ENCODE results near the gene FAM170B.

The FAM170B gene

DNA sequence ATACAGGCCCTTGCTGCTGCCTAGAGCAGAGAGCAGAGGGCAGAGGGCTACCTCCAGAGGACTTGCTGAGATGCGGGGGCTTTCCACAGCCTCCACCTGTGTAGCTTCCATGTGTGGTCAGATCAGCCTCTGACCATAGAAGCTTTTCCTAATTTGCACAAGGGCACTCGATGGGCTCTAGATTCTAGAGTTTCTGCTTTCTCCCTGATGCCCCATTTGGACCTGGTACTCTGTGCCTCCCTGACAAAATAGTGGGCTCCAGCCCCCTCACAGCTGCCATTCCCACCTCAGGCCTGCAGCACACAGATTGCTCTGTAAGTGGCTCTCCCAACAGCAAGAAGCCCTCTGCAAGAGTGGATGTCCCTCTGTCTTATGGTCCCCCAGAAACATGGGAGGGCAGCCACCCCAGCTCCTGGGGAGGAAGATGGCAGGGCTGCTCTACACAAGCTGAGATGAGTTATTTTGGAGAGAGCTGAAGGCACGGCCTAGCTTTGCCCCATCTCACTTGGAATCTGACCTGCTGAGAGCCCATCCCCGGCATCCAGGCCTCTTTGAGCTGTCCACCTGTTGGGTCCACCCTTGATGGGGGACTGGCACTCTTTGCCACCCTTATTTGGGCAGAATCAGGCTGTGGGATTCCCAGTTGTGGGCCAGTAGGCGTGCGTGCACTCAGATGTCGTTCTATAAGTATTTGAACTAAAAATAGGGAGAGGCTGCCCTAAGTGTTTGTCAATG is 37.7 kb upstream of the FAM170B start:
- Histone ChIP-seq H3K9ac (ENCODE audit: insufficient read length) (no peak overlapping the region), H3K9me3 (ENCODE audit: low read depth, low read length) (no peaks in the 10 kb centered on the region), H3K36me3 (ENCODE audit: insufficient read depth, low read length) (no peaks in the 10 kb centered on the region), H3K27ac (no peak overlapping the region), H3K4me3 (no peak overlapping the region)
- no peak for DNase-seq (ENCODE audit: low read depth, low spot score)
- TF ChIP-seq EZH2 (IDR thresholded peaks at IDR 0.05) (no peak), FOXP2 (optimal IDR thresholded peaks at IDR 0.05; ENCODE audit: control extremely low read depth, extremely low read length, insufficient read depth) (no peak), POLR2AphosphoS5 (IDR thresholded peaks at IDR 0.05; ENCODE audit: borderline replicate concordance, low read depth, low read length) (no peak)

DNA sequence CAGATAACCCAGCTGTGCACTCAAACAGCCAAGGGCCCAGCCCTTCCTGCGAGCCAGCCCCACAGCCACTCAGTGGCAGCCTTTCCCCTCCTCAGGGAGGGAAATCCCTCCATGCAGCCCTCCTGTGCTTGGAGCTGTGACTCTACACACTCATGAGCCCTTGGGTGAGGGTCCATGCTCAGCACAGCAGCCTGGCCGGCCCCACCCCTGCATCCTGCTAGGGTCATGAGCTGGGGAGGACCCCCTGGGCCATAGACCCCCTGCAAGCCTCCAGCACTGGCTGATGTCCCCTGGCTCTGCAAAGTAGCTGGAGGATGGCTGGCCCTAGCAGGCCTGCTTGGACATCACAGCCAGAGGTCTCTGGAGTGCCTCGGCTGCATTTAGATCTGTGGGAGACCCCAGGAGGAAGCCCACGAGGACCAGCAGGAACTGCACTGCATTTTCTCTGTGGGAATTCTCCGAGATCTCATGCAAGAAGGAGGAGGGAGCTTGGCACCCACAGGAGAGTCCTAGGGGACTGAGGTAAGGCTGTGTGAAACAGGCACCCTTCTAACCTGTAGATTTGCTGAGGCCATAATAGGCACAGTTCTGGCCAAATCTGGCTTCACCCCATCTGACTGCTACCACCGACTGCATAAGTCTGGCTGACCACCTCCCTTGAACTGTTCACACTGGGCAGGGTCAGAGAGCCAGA is 37.0 kb upstream of the FAM170B start:
- Histone ChIP-seq H3K4me3 (no peak overlapping the region), H3K36me3 (ENCODE audit: insufficient read depth, low read length) (no peaks in the 10 kb centered on the region), H3K9ac (ENCODE audit: insufficient read length) (no peak overlapping the region), H3K9me3 (ENCODE audit: low read depth, low read length) (no peaks in the 10 kb centered on the region), H3K27ac (no peak overlapping the region)
- no peak for DNase-seq (ENCODE audit: low read depth, low spot score)
- TF ChIP-seq POLR2AphosphoS5 (IDR thresholded peaks at IDR 0.05; ENCODE audit: borderline replicate concordance, low read depth, low read length): no peak
- TF ChIP-seq EZH2 (IDR thresholded peaks at IDR 0.05): no peak
- no peak for TF ChIP-seq FOXP2 (optimal IDR thresholded peaks at IDR 0.05; ENCODE audit: control extremely low read depth, extremely low read length, insufficient read depth)

DNA sequence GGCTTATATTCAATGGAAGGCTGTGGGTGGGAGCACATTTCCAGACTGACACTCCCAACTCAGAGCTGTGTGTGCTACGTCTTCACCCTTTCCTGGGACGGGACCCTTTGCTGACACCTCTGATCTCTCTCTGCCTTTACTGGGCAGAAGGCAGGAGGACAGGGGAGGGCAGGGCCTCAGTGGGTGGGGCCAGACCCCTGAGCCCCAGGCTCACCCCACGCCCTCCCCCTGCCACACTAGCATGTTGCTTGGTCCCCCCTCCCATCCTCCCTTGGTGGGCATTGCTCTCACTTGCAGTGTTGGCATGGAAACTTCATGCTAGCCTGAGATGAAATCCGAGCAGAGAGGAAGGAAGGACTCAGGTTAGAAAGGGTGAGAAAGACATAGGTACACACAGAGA is 36.0 kb upstream of the FAM170B start:
- H3K36me3 ChIP-seq (ENCODE audit: insufficient read depth, low read length): no peaks in the 10 kb centered on the region
- no peak overlapping the region for H3K4me3 ChIP-seq
- no peaks in the 10 kb centered on the region for H3K9me3 ChIP-seq (ENCODE audit: low read depth, low read length)
- H3K27ac ChIP-seq: no peak overlapping the region
- TF ChIP-seq FOXP2 (optimal IDR thresholded peaks at IDR 0.05; ENCODE audit: control extremely low read depth, extremely low read length, insufficient read depth): no peak
- no peak for TF ChIP-seq EZH2 (IDR thresholded peaks at IDR 0.05)
- no peak for TF ChIP-seq POLR2AphosphoS5 (IDR thresholded peaks at IDR 0.05; ENCODE audit: borderline replicate concordance, low read depth, low read length)
- H3K9ac ChIP-seq (ENCODE audit: insufficient read length): no peak overlapping the region
- no peak for DNase-seq (ENCODE audit: low read depth, low spot score)

DNA sequence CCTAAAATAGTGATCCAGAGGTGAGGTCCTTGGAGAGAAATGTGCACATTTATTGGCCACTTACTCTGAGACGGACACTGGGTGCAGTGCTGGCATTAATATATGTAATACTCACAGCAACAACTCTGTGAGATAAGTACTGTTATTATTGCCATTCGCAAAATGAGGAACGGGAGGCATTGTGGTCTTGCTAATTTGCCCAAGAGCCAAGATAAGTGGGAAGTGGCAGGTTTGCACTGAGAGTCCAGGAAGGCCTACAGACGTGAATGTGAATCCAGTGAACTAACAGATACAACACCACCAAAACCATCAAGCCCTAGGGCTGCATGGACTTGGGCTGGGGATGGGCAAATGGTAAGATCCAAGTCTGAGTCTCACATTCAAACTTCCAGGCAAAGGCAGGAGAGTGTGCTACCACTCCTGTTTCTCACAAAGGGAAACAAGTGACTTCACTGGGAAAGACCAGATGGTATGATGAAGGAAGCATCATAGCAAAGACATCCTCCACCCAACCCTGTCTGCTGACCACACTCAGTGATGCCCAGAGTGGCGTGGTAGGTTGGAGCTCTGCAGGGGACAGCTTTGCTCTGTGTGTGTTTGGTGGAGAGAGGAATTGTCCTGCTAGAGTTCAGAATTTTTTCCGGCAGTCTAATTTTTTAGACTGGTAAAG is 35.1 kb upstream of the FAM170B start:
- Histone ChIP-seq H3K27ac (no peak overlapping the region), H3K4me3 (no peak overlapping the region), H3K9ac (ENCODE audit: insufficient read length) (no peak overlapping the region), H3K36me3 (ENCODE audit: insufficient read depth, low read length) (no peaks in the 10 kb centered on the region), H3K9me3 (ENCODE audit: low read depth, low read length) (no peaks in the 10 kb centered on the region)
- DNase-seq (ENCODE audit: low read depth, low spot score): no peak
- TF ChIP-seq EZH2 (IDR thresholded peaks at IDR 0.05): no peak
- no peak for TF ChIP-seq POLR2AphosphoS5 (IDR thresholded peaks at IDR 0.05; ENCODE audit: borderline replicate concordance, low read depth, low read length)
- no peak for TF ChIP-seq FOXP2 (optimal IDR thresholded peaks at IDR 0.05; ENCODE audit: control extremely low read depth, extremely low read length, insufficient read depth)

DNA sequence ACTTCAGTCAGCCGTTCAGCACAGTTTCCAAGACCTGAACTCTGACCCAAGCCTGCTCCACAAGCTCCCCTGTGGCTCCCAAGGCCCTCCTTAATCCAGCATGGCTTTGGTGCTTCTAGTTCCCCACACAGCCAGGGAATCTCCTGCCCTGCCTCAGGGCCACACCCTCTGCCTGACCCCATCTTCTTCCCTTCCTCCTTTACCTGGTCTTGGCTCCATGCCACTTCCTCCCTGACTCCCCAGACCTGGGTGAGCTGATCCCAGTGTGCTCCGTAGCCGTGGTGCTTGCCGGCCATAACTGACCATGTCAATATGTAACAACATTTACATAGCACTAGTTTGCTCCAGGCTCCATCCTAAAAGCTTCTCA is 34.3 kb upstream of the FAM170B start:
- no peak for DNase-seq (ENCODE audit: low read depth, low spot score)
- Histone ChIP-seq H3K36me3 (ENCODE audit: insufficient read depth, low read length) (no peaks in the 10 kb centered on the region), H3K9ac (ENCODE audit: insufficient read length) (no peak overlapping the region), H3K4me3 (no peak overlapping the region), H3K9me3 (ENCODE audit: low read depth, low read length) (no peaks in the 10 kb centered on the region), H3K27ac (no peak overlapping the region)
- TF ChIP-seq FOXP2 (optimal IDR thresholded peaks at IDR 0.05; ENCODE audit: control extremely low read depth, extremely low read length, insufficient read depth) (no peak), POLR2AphosphoS5 (IDR thresholded peaks at IDR 0.05; ENCODE audit: borderline replicate concordance, low read depth, low read length) (no peak), EZH2 (IDR thresholded peaks at IDR 0.05) (no peak)

DNA sequence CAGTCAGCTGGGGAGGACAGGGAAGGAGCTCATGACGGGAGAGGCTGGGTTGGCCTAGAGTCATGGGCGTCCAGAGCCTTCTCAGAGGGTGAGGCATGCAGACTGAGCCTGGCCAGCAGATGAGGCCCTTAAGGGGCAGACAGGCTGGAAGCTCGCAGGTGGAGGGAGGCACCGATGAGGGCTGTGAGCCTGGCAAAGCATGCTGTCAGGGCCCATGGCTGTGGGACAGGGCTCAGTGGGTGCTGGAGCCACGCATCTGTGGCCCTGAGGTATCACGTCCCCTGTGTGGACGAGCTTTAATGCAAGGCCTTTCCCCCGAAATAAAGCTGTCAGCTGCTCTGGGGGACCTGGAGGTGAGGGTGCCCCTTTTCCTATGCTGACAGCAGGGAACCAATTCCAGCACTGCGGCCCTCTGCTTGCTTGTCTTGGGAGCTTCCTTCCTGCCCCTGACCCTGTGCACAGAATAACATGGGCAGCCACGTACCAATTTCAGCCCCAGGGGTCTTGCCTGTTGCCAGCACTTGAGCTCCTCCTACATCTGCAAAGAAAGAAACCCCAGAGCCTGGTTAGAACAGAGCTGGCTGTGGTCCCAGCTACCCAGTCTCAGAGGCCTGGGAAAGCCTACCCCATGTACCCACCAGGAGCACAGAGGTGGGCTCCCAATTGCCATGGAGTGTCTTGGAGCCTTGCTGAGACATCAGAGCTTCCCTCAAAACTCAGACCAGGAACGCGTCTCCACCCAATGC is 33.8 kb upstream of the FAM170B start:
- TF ChIP-seq EZH2 (IDR thresholded peaks at IDR 0.05) (no peak), POLR2AphosphoS5 (IDR thresholded peaks at IDR 0.05; ENCODE audit: borderline replicate concordance, low read depth, low read length) (no peak), FOXP2 (optimal IDR thresholded peaks at IDR 0.05; ENCODE audit: control extremely low read depth, extremely low read length, insufficient read depth) (no peak)
- Histone ChIP-seq H3K9me3 (ENCODE audit: low read depth, low read length) (no peaks in the 10 kb centered on the region), H3K4me3 (no peak overlapping the region), H3K36me3 (ENCODE audit: insufficient read depth, low read length) (no peaks in the 10 kb centered on the region), H3K9ac (ENCODE audit: insufficient read length) (no peak overlapping the region), H3K27ac (no peak overlapping the region)
- DNase-seq (ENCODE audit: low read depth, low spot score): no peak

DNA sequence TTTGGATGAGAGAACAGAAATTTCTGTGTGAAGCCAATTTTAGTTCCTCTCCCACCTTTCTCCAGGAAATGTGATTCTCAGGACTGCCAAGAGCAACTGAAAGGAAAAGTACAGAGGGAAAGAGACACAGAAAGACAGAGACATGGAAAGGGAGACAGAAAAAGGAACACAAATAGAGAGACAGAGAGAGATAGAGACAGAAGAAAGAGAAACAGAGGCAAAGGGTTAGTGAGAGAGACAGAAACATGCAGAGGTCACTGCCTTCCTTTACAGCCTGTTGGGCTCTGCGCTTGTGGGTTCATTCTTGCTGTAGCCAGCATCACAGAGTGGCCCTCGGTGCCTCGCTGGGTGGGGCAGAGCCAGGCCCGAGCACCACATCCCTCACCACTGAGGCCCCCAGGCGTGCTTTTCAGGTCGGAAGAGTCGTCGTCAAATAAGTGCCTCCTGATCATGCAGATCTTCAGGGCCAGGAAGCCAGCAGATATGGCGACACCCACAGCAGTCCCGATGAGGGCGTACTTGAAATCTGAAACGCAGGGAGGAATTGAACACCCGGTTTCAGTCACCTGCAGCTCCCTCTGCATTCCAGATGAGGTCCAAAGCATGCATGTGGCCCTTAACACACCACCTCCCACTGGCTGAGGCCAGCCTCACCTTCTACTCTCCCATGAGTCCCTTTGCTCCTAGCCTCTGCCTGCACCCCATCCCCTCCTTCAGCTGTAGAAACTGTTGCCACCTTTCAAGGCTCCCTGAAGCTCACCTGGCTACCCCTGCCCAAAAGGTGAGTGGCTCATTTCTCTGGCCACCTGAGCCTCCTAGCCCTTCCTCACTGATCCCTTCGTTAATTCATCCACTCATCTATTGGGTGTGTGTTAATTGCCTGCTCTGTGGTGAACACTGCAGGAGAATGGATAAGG is 32.9 kb upstream of the FAM170B start:
- TF ChIP-seq EZH2 (IDR thresholded peaks at IDR 0.05) (no peak), FOXP2 (optimal IDR thresholded peaks at IDR 0.05; ENCODE audit: control extremely low read depth, extremely low read length, insufficient read depth) (no peak), POLR2AphosphoS5 (IDR thresholded peaks at IDR 0.05; ENCODE audit: borderline replicate concordance, low read depth, low read length) (no peak)
- no peak overlapping the region for H3K4me3 ChIP-seq

More for the DNA sequence above, 32.9 kb upstream of the FAM170B start:
- H3K9me3 ChIP-seq (ENCODE audit: low read depth, low read length): no peaks in the 10 kb centered on the region
- no peak for DNase-seq (ENCODE audit: low read depth, low spot score)
- H3K36me3 ChIP-seq (ENCODE audit: insufficient read depth, low read length): no peaks in the 10 kb centered on the region
- no peak overlapping the region for H3K27ac ChIP-seq
- no peak overlapping the region for H3K9ac ChIP-seq (ENCODE audit: insufficient read length)
